Astrocyte of the cerebellum (primary cell): Measurements from ENCODE around the gene YEATS2.

Source experiments
- DNase-seq: peaks from one replicate; pipeline ENCODE4 v3.0.0-alpha.2; 2011; ENCODE audit warnings: low read depth
- H3K4me3 ChIP-seq: 2 replicates; pipeline ENCODE4 v1.5.1; 2011; ENCODE audit warnings: mild to moderate bottlenecking, low read depth, low read length, moderate library complexity
- in situ Hi-C: cut with HindIII; loops from 2 replicates; pipeline ENCODE4 v1.10.0; 2017; ENCODE audit warnings: low sequenced_read_pairs
- TF ChIP-seq, protein P1 (sequence below): IDR thresholded peaks from 2 replicates; pipeline ENCODE4 v1.5.1; 2012; ENCODE audit warnings: low read length, low read depth, moderate library complexity, mild to moderate bottlenecking; ENCODE audit errors: missing control alignments

The YEATS2 gene

GRCh38 chr3:183809270-183809669 lies 111.7 kb downstream of the YEATS2 start:
- no peak overlapping the region for H3K4me3 ChIP-seq
- TF ChIP-seq, protein P1, sequence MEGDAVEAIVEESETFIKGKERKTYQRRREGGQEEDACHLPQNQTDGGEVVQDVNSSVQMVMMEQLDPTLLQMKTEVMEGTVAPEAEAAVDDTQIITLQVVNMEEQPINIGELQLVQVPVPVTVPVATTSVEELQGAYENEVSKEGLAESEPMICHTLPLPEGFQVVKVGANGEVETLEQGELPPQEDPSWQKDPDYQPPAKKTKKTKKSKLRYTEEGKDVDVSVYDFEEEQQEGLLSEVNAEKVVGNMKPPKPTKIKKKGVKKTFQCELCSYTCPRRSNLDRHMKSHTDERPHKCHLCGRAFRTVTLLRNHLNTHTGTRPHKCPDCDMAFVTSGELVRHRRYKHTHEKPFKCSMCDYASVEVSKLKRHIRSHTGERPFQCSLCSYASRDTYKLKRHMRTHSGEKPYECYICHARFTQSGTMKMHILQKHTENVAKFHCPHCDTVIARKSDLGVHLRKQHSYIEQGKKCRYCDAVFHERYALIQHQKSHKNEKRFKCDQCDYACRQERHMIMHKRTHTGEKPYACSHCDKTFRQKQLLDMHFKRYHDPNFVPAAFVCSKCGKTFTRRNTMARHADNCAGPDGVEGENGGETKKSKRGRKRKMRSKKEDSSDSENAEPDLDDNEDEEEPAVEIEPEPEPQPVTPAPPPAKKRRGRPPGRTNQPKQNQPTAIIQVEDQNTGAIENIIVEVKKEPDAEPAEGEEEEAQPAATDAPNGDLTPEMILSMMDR: no peak
- no peak for DNase-seq
- in situ Hi-C loops: no loop called here

- no peak overlapping the region for H3K4me3 ChIP-seq
- DNase-seq: no peak
- in situ Hi-C loops: no loop called here
- TF ChIP-seq, protein P1: no peak
Observed at GRCh38 chr3:183810643-183811594, 113.3 kb downstream of the YEATS2 start.

DNA sequence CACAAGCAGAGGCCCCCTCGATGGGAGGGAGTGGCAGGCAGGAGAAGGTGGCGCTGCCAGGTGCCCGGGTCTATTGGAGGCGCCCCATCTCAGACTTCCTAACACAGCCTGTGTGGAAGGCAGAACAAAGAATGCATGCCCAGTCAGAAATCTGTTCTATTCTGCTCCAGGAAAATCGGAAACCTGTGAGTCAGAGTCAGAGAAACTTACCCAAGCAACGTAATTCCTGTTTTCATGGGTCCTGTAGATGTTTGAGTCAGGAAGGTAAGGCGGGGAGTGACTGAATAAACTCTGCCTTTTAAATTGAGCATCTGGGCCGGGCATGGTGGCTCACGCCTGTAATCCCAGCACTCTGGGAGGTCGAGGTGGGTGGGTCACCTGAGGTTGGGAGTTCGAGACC lies 114.0 kb downstream of the YEATS2 start:
- DNase-seq: no peak
- in situ Hi-C loops: no loop called here
- H3K4me3 ChIP-seq: no peak overlapping the region
- TF ChIP-seq, protein P1: no peak

- no peak overlapping the region for H3K4me3 ChIP-seq
- no peak for DNase-seq
- in situ Hi-C loops: no loop called here
- TF ChIP-seq, protein P1: no peak
Observed at GRCh38 chr3:183812761-183813445, 115.3 kb downstream of the YEATS2 start.

DNA sequence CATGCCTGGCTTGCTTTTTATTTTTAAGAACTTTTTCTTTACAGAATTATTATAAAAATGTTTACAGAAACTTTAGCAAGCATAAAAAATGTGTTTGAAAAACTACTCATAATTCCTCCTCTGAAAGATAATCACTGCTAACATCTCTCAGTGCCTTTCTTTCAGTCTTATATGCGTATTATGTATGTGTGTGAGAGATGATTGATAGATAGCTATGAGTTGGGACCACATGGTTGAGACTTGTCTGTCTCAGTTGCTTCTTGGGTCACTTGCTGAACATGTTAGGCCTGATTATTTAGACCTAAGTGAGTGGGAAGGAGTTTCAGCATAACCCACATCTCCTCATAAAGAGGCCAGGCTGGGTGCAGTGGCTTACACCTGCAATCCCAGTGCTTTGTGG lies 116.6 kb downstream of the YEATS2 start:
- TF ChIP-seq, protein P1: no peak
- no peak for DNase-seq
- in situ Hi-C loops: no loop called here
- H3K4me3 ChIP-seq: no peak overlapping the region

- in situ Hi-C loops: no loop called here
- no peak overlapping the region for H3K4me3 ChIP-seq
- no peak for DNase-seq
- TF ChIP-seq, protein P1: no peak
Observed at GRCh38 chr3:183815563-183815940, 118.0 kb downstream of the YEATS2 start.
